HG02763 (cell line): ENCODE data around the gene OLA1.

Source experiments
- ATAC-seq: cut with Tn5 transposase; IDR thresholded peaks from one replicate; pipeline ENCODE4 v1.9.1; 2021; ENCODE audit warnings: mild to moderate bottlenecking, moderate library complexity; ENCODE audit not compliant: unreplicated experiment

OLA1 gene

GRCh38 chr2:174180726-174181236, 67.6 kb downstream of the OLA1 start:
- ATAC-seq = no peak

GRCh38 chr2:174180165-174180724, 68.1 kb downstream of the OLA1 start:
- no peak for ATAC-seq

GRCh38 chr2:174177316-174177890, 70.9 kb downstream of the OLA1 start:
- ATAC-seq = no peak

GRCh38 chr2:174176898-174177297, 71.4 kb downstream of the OLA1 start:
- ATAC-seq = no peak

GRCh38 chr2:174174741-174175140, 73.6 kb downstream of the OLA1 start:
- no peak for ATAC-seq

GRCh38 chr2:174172802-174173355, 75.5 kb downstream of the OLA1 start:
- ATAC-seq = no peak

- no peak for ATAC-seq
These were observed 76.5 kb downstream of the OLA1 start for GRCh38 chr2:174171686-174172445.

- ATAC-seq = no peak
These were observed 79.0 kb downstream of the OLA1 start for GRCh38 chr2:174169372-174169771.

- ATAC-seq = no peak
These were observed 82.1 kb downstream of the OLA1 start for GRCh38 chr2:174166261-174166660.

- no peak for ATAC-seq
These were observed 86.8 kb downstream of the OLA1 start for GRCh38 chr2:174161490-174161889.

GRCh38 chr2:174158003-174158402, 90.3 kb downstream of the OLA1 start:
- no peak for ATAC-seq

GRCh38 chr2:174157053-174157452, 91.3 kb downstream of the OLA1 start:
- no peak for ATAC-seq

GRCh38 chr2:174153757-174154680, 94.3 kb downstream of the OLA1 start:
- ATAC-seq = no peak

GRCh38 chr2:174149530-174149929, 98.8 kb downstream of the OLA1 start:
- ATAC-seq = no peak

- no peak for ATAC-seq
These were observed 99.5 kb downstream of the OLA1 start for GRCh38 chr2:174148833-174149232.

- no peak for ATAC-seq
These were observed 102.5 kb downstream of the OLA1 start for GRCh38 chr2:174145827-174146226.

GRCh38 chr2:174142290-174142689, 106.0 kb downstream of the OLA1 start:
- ATAC-seq = no peak

GRCh38 chr2:174138161-174138560, 110.2 kb downstream of the OLA1 start:
- ATAC-seq = no peak

GRCh38 chr2:174135981-174136380, 112.4 kb downstream of the OLA1 start:
- ATAC-seq = no peak

- no peak for ATAC-seq
These were observed 123.2 kb downstream of the OLA1 start for GRCh38 chr2:174125090-174125489.

GRCh38 chr2:174124181-174124580, 124.2 kb downstream of the OLA1 start:
- no peak for ATAC-seq
